Measurements from ENCODE around the gene C6orf47. TPM values are rescaled to one million over a fixed set of nuclear protein-coding genes. Genes with fewer than 3 reads are reported as not detected.

The C6orf47 gene
- total RNA-seq, 2 donors from 2014 or later, result 14.0 to 14.9 TPM

GRCh38 chr6:31691078-31691463, 30.5 kb upstream of the C6orf47 start:
- Mint-ChIP-seq H3K4me3 (no peak overlapping the region), H3K4me1 (peaks cover 15% of the 10 kb centered on the region), H3K27me3 (ENCODE audit: insufficient read depth) (no peaks in the 10 kb centered on the region), H3K36me3 (ENCODE audit: low read depth) (peaks cover 68% of the 10 kb centered on the region), H3K27ac (peak overlapping the region; percentile 83), H3K9me3 (no peaks in the 10 kb centered on the region)
- WGBS, 2 experiments (ENCODE audit: insufficient coverage in 1 of 2, insufficient read length in 1 of 2), result 93 to 100% methylated on average over 3 to 5 of the region's 6 CpGs
- Histone ChIP-seq H3K27me3 (ENCODE audit: control insufficient read depth, insufficient read depth, low read length, poor library complexity, severe bottlenecking) (no peaks in the 10 kb centered on the region), H3K9me3 (ENCODE audit: control insufficient read depth, low read length) (no peaks in the 10 kb centered on the region), H3K36me3 (ENCODE audit: control insufficient read depth, insufficient read depth, low read length) (peaks cover 76% of the 10 kb centered on the region), H3K4me1 (ENCODE audit: control insufficient read depth, insufficient read depth, low read length) (peaks cover 13% of the 10 kb centered on the region), H3K4me3 (ENCODE audit: low read length) (no peak overlapping the region), H3K27ac (ENCODE audit: low read depth, low read length) (no peak overlapping the region), H3K9ac (ENCODE audit: extremely low read depth, low read length, poor library complexity, severe bottlenecking) (no peak overlapping the region)
- no peak for TF ChIP-seq CTCF (conservative IDR thresholded peaks at IDR 0.05)
- DNase-seq, result no peak

GRCh38 chr6:31690231-31691077, 29.9 kb upstream of the C6orf47 start:
- peaks cover 81% of the 10 kb centered on the region for H3K36me3 ChIP-seq (ENCODE audit: control insufficient read depth, insufficient read depth, low read length)
- no peak overlapping the region for H3K4me3 Mint-ChIP-seq
- 70 to 74% methylated on average over 4 to 9 of the region's 10 CpGs for WGBS, 2 experiments (ENCODE audit: insufficient coverage in 1 of 2, insufficient read length in 1 of 2)
- H3K27me3 ChIP-seq (ENCODE audit: control insufficient read depth, insufficient read depth, low read length, poor library complexity, severe bottlenecking), result no peaks in the 10 kb centered on the region
- H3K36me3 Mint-ChIP-seq (ENCODE audit: low read depth), result peaks cover 71% of the 10 kb centered on the region
- H3K4me1 ChIP-seq (ENCODE audit: control insufficient read depth, insufficient read depth, low read length), result peaks cover 13% of the 10 kb centered on the region
- DNase-seq, result no peak
- TF ChIP-seq CTCF (conservative IDR thresholded peaks at IDR 0.05), result no peak
- H3K9ac ChIP-seq (ENCODE audit: extremely low read depth, low read length, poor library complexity, severe bottlenecking), result no peak overlapping the region
- no peak overlapping the region for H3K27ac ChIP-seq (ENCODE audit: low read depth, low read length)
- no peaks in the 10 kb centered on the region for H3K9me3 ChIP-seq (ENCODE audit: control insufficient read depth, low read length)
- peak overlapping the region; percentile 83 for H3K27ac Mint-ChIP-seq
- no peak overlapping the region for H3K4me3 ChIP-seq (ENCODE audit: low read length)
- H3K4me1 Mint-ChIP-seq, result peaks cover 15% of the 10 kb centered on the region
- H3K27me3 Mint-ChIP-seq (ENCODE audit: insufficient read depth), result no peaks in the 10 kb centered on the region
- H3K9me3 Mint-ChIP-seq, result no peaks in the 10 kb centered on the region

GRCh38 chr6:31689249-31690110, 28.9 kb upstream of the C6orf47 start:
- no peaks in the 10 kb centered on the region for H3K9me3 Mint-ChIP-seq
- Histone ChIP-seq H3K4me1 (ENCODE audit: control insufficient read depth, insufficient read depth, low read length) (peaks cover 13% of the 10 kb centered on the region), H3K4me3 (ENCODE audit: low read length) (no peak overlapping the region), H3K9ac (ENCODE audit: extremely low read depth, low read length, poor library complexity, severe bottlenecking) (no peak overlapping the region), H3K36me3 (ENCODE audit: control insufficient read depth, insufficient read depth, low read length) (peaks cover 72% of the 10 kb centered on the region), H3K27me3 (ENCODE audit: control insufficient read depth, insufficient read depth, low read length, poor library complexity, severe bottlenecking) (no peaks in the 10 kb centered on the region), H3K9me3 (ENCODE audit: control insufficient read depth, low read length) (no peaks in the 10 kb centered on the region), H3K27ac (ENCODE audit: low read depth, low read length) (no peak overlapping the region)
- 80 to 85% methylated on average over 5 to 10 of the region's 11 CpGs for WGBS, 2 experiments (ENCODE audit: insufficient coverage in 1 of 2, insufficient read length in 1 of 2)
- no peak overlapping the region for H3K4me3 Mint-ChIP-seq
- H3K27ac Mint-ChIP-seq, result peak overlapping the region; percentile 83
- H3K4me1 Mint-ChIP-seq, result peaks cover 15% of the 10 kb centered on the region
- no peaks in the 10 kb centered on the region for H3K27me3 Mint-ChIP-seq (ENCODE audit: insufficient read depth)
- peaks cover 68% of the 10 kb centered on the region for H3K36me3 Mint-ChIP-seq (ENCODE audit: low read depth)
- TF ChIP-seq CTCF (conservative IDR thresholded peaks at IDR 0.05), result peak; percentile 73
- peak; percentile 84 for DNase-seq
